ENCODE measurements around the gene HSPA5.

GRCh38 chr9:125262294-125262991 is 21.3 kb upstream of the HSPA5 start:
- TF ChIP-seq CTCF (IDR thresholded peaks at IDR 0.05) = no peak
- TF ChIP-seq ZFX (IDR thresholded peaks at IDR 0.05; ENCODE audit: borderline replicate concordance) = no peak

All from 22Rv1 (cell line).